MM.1S (cell line): ENCODE measurements around the gene TTYH3.

Experiments used
- EZH2 ChIP-seq: fragments of 300-600 bp; sonication (generic); optimal IDR thresholded peaks from 2 replicates; pipeline ENCODE3; 2017; ENCODE audit warnings: low read depth, mild to moderate bottlenecking, antibody characterized with exemption, low read length, mixed read lengths
- TF ChIP-seq, protein P1 (sequence below): fragments of 300-600 bp; sonication (generic); IDR thresholded peaks from 2 replicates; pipeline ENCODE4 v1.5.1; 2016; ENCODE audit warnings: antibody characterized with exemption, low read length, mixed read lengths

DNA sequence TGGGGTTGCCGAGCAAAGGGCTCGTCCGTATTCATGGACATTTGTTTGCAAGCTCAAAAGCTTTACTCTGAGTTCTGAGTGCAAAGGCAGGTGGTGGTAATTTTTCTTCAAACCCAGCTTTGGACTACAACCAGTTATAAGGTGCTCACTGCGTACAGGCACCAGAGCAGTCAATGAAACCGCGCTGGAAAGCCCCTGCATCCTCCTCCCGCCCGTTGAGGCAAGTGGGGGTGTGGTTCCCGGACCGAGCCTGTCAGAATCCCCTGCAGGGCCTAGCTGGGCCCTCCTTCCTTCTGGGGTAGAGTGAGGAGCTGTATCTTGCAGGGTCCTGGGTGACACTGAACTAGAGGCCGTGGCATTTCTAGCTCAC lies 78.5 kb downstream of the TTYH3 start:
- TF ChIP-seq, protein P1, sequence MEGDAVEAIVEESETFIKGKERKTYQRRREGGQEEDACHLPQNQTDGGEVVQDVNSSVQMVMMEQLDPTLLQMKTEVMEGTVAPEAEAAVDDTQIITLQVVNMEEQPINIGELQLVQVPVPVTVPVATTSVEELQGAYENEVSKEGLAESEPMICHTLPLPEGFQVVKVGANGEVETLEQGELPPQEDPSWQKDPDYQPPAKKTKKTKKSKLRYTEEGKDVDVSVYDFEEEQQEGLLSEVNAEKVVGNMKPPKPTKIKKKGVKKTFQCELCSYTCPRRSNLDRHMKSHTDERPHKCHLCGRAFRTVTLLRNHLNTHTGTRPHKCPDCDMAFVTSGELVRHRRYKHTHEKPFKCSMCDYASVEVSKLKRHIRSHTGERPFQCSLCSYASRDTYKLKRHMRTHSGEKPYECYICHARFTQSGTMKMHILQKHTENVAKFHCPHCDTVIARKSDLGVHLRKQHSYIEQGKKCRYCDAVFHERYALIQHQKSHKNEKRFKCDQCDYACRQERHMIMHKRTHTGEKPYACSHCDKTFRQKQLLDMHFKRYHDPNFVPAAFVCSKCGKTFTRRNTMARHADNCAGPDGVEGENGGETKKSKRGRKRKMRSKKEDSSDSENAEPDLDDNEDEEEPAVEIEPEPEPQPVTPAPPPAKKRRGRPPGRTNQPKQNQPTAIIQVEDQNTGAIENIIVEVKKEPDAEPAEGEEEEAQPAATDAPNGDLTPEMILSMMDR = no peak
- no peak for TF ChIP-seq EZH2
